BE2C (cell line): Measurements from ENCODE around the gene KBTBD12.

ENCODE experiments used
- DNase-seq: peaks from one replicate; pipeline ENCODE4 v3.0.0-alpha.2; 2020
- H3K27me3 ChIP-seq: fragments of 250-450 bp; sonication (Bioruptor Pico); 2 replicates; pipeline ENCODE4 v1.5.1; 2020; ENCODE audit warnings: mild to moderate bottlenecking
- H3K36me3 ChIP-seq: fragments of 250-450 bp; sonication (Bioruptor Pico); 2 replicates; pipeline ENCODE4 v1.5.1; 2020; ENCODE audit warnings: mild to moderate bottlenecking
- H3K4me1 ChIP-seq: fragments of 250-450 bp; sonication (Bioruptor Pico); 2 replicates; pipeline ENCODE4 v1.5.1; 2020
- H3K4me3 ChIP-seq: 2 replicates; pipeline ENCODE4 v1.5.1; 2011; ENCODE audit warnings: low read depth, low read length
- H3K9me3 ChIP-seq: fragments of 250-450 bp; sonication (Bioruptor Pico); 2 replicates; pipeline ENCODE4 v1.5.1; 2020
- CTCF ChIP-seq: IDR thresholded peaks from 2 replicates; pipeline ENCODE4 v1.5.1; 2012; ENCODE audit warnings: mild to moderate bottlenecking, low read depth, low read length

Gene KBTBD12

GRCh38 chr3:127954640-127955039, 39.6 kb downstream of the KBTBD12 start:
- Histone ChIP-seq H3K4me3 (no peak overlapping the region), H3K4me1 (no peaks in the 10 kb centered on the region), H3K27me3 (no peaks in the 10 kb centered on the region), H3K36me3 (no peaks in the 10 kb centered on the region), H3K9me3 (no peaks in the 10 kb centered on the region)
- TF ChIP-seq CTCF, result no peak
- DNase-seq, result no peak

- no peak for DNase-seq
- H3K27me3 ChIP-seq, result no peaks in the 10 kb centered on the region
- TF ChIP-seq CTCF, result no peak
- H3K36me3 ChIP-seq, result no peaks in the 10 kb centered on the region
- H3K4me3 ChIP-seq, result no peak overlapping the region
- H3K4me1 ChIP-seq, result no peaks in the 10 kb centered on the region
- no peaks in the 10 kb centered on the region for H3K9me3 ChIP-seq
Observed at GRCh38 chr3:127955728-127956127, 40.7 kb downstream of the KBTBD12 start.

- H3K9me3 ChIP-seq, result no peaks in the 10 kb centered on the region
- DNase-seq, result no peak
- H3K4me1 ChIP-seq, result no peaks in the 10 kb centered on the region
- no peaks in the 10 kb centered on the region for H3K27me3 ChIP-seq
- no peaks in the 10 kb centered on the region for H3K36me3 ChIP-seq
- no peak for TF ChIP-seq CTCF
- H3K4me3 ChIP-seq, result no peak overlapping the region
Observed at GRCh38 chr3:127959041-127959440, 44.0 kb downstream of the KBTBD12 start.

GRCh38 chr3:127959873-127960272, 44.8 kb downstream of the KBTBD12 start:
- DNase-seq, result peak; percentile 39
- peak; percentile 72 for TF ChIP-seq CTCF
- H3K27me3 ChIP-seq, result no peaks in the 10 kb centered on the region

GRCh38 chr3:127960421-127960965, 45.5 kb downstream of the KBTBD12 start:
- H3K9me3 ChIP-seq, result no peaks in the 10 kb centered on the region
- no peak for DNase-seq
- H3K27me3 ChIP-seq, result no peaks in the 10 kb centered on the region
- no peaks in the 10 kb centered on the region for H3K4me1 ChIP-seq
- no peaks in the 10 kb centered on the region for H3K36me3 ChIP-seq
- TF ChIP-seq CTCF, result no peak
- no peak overlapping the region for H3K4me3 ChIP-seq

More at GRCh38 chr3:127959873-127960272, 44.8 kb downstream of the KBTBD12 start:
- Histone ChIP-seq H3K4me1 (no peaks in the 10 kb centered on the region), H3K9me3 (no peaks in the 10 kb centered on the region), H3K36me3 (no peaks in the 10 kb centered on the region), H3K4me3 (no peak overlapping the region)

- no peak overlapping the region for H3K4me3 ChIP-seq
Observed at GRCh38 chr3:127961124-127961523, 46.1 kb downstream of the KBTBD12 start.

More at GRCh38 chr3:127961124-127961523, 46.1 kb downstream of the KBTBD12 start:
- TF ChIP-seq CTCF, result no peak
- no peak for DNase-seq
- no peaks in the 10 kb centered on the region for H3K9me3 ChIP-seq
- no peaks in the 10 kb centered on the region for H3K4me1 ChIP-seq
- no peaks in the 10 kb centered on the region for H3K36me3 ChIP-seq
- H3K27me3 ChIP-seq, result no peaks in the 10 kb centered on the region
